CD1c-positive myeloid dendritic cell (primary cell): ENCODE results near the gene PFN3.
"Not testable (repeated sequence)": the region's sequence is repeated elsewhere in the genome, so short reads cannot be mapped to it uniquely, and the experiment has no call there.

Experiments used
- DNase-seq: peaks from one replicate; pipeline ENCODE4 v3.0.0-alpha.2; 2016; ENCODE audit errors: extremely low spot score

PFN3 gene

DNA sequence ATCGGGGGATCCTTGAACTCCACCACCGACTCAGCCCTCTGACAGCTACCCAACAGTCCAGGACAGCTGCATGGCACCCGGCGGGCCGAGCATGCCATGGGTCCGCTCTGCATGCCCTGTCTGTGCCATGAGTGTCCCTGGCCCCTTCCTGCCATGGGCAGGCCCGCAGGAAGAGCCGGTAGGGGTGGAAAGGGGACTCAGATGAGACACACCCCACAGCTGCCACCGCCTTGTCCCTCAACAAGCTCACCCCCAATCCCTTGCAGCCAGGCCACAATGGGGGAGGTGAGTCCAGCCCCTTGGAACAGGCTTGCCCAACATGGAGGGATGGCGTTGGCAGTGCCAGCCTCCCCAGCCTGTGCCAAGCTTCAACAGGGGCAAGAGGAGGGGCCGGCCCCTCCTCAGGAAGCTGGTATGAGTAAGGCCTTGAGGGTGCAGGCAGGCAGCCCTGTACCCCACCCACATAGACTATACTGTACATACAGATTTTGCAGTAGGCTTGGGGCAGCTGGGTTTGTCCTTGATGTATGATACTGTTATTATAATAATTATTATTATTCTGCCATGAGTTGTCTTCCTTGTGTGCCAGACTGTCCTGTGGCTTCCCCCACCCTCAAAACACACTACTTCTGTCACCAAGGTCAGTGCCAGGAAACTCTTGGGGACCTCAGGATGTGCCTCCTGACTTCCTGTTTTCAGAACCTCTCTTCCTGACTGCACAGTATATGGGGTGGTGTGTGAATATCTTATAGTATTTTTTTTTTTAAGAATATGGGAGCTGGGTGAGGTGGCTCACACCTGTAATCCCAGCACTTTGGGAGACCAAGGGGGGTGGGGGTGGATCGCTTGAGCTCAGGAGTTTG is 28.2 kb downstream of the PFN3 start:
- DNase-seq: no peak

DNA sequence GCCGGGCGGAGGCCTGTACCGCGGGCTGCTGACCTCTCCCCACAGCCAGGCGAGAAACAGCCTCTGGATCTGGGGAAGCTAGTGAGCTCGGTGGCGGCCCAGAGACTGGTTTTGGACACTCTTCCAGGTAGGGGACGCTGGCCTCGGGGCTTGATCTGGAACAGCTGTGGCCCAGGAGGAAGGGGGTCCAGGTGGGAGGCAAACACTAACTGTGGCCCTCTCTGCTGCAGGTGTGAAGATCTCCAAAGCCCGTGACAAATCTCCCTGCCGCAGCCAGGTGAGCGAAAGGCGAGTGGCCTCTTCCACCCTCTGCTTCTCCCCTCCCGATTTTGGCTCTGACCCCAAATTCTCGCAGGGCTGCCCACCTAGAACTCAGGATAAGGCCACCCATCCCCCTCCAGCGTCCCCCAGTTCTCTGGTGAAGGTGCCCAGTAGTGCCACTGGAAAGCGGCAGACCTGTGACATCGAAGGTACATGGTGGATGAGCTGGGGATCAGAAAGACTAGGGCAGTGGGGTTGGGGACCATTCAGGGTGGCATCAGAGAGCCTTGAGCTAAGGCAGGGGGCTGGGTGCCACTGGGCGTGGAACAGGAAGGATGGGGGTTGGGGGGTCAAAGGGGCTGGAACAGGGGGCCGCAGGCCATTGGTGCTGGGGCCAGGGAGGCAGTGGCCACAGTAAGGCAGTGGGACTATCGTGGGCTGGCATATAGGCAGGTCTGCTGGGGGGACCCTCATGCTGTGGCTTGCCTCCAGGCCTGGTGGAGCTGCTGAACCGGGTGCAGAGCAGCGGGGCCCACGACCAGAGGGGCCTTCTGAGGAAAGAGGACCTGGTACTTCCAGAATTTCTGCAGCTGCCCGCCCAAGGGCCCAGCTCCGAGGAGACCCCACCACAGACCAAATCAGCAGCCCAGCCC is 29.1 kb downstream of the PFN3 start:
- DNase-seq: no peak

DNA sequence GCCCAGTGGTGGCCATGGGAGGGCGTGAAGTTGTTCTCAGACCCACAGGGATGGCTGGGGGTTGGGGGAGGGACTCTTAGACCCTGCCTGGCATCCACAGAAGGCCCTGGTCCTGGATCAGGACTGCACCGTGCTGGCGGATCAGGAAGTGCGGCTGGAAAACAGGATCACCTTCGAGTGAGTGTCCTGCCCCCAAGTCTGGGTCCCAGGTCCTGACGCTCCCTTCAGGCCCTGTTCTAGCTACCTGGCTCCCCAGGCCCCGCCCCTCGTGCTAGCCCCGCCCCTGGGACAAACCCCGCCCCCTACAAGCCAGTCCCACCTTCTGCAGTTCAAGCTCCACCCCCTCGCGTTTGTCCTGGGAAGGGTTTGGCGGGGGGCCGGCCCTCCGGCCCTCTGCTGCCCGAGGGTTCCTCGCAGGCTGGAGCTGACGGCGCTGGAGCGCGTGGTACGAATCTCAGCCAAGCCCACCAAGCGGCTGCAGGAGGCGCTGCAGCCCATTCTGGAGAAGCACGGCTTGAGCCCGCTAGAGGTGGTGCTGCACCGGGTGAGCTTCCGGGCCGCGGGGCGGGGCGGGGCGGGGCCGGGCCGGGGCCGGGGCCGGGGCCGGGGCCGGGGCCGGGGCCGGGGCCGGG is 29.9 kb downstream of the PFN3 start:
- peak; percentile 59 for DNase-seq

DNA sequence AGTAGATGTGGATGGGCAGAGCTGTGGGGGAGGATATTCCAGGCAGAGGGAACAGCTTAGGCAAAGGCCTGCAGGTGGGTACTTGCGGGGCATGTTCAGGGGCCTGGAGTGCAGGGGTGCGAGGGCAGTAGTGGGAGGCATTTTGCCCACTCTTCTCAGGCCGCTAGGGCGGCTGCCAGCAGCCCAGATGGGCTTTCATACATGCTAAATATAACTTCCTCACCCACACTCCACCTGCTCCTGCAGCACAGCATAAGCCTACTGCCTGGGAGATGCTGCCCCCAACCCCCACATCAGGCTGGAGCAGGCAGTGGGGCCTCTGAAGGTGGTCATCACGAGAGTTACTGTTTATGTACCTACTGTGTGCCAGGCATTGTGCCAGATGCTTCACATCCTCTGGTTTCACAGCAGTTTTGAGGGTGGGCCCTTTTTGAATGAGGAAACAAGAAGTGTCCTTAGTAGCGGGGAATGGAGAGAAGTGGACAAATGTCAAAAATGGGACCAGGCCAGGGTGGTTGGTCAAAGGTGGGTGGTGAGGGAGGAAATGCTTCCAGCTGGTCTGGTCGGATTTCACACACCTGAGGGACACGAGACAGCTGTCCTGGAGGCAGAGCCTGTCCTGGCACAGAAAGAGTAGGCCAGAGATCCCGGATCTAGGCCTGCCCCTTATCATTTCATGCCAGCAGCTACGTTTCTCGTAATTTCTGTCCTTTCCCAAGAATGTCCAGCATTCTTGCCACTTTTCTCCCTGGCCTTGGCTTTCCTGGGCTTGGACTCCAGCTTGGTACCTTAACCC is 30.6 kb downstream of the PFN3 start:
- DNase-seq: no peak

DNA sequence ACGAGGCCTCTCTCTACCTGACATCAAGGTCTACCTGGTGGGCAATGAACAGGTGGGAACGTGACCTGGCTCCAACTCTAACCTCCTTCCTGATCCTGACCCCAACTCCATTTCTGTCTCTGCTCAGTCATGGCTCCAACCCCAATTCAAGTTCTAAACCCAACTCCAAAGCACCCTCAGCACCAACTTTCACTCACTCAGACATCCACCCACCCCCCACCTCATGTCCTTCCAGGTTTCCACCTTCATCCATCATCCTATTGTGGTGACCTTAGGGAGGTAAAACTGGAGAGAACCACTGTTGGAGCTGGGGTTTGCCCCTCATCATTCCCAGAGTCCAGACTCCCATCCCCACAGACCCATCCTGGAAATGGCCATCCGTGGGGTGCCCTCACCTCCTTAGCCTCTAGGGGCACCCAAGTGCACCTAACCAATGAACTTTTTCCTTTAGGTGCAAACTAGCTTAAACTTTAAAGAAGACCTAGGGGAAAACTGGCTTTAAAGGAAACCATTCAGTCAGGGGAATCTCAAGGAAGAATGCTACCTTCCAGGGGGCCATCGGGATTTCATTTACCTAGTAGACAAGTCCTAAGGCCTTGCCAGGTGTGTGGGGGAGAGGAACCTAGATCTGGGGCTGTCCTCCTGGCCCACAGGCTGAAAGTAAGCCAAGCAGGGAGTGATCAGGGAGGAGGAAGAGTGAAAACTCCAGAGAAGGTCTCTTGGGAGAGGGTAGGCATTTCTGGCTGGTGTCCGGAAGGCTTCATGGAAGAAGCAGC is 31.4 kb downstream of the PFN3 start:
- DNase-seq: peak; percentile 33

DNA sequence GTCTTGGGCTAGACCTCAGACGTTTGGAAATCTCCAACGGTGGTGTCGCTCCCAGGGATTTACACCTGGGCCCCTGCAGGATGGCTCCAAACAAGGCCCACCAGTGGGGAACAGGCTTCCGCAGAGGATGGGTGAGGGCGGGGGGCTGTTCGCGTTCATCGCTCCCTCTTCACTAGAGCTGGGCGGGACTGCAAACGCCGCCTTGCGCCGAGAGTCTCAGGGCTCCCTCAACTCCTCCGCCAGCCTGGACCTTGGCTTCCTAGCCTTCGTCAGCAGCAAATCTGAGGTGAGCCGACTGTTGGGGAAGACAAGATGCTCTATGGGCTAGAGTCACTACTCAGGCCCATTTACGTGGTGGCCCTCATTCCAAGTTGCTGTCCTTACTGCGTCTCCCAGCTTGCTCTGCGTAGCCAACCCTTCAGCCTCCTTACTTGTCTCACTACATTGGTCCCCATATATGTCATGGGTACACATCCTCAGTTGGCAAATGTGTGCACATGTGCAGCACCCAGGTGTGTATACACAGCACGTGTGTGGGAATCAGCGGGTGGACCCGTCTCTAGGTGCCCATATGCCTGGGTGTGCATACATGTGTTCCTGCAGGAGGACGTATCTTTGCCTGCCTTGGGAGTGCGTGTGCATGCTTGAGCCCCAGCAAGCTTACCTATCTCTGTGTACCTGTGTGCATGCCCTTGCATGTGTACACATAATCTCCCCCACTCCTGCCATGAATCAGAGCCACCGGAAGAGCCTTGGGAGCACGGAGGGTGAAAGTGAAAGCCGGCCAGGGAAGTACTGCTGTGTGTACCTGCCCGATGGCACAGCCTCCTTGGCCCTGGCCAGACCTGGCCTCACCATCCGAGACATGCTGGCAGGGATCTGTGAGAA is 32.2 kb downstream of the PFN3 start:
- no peak for DNase-seq

DNA sequence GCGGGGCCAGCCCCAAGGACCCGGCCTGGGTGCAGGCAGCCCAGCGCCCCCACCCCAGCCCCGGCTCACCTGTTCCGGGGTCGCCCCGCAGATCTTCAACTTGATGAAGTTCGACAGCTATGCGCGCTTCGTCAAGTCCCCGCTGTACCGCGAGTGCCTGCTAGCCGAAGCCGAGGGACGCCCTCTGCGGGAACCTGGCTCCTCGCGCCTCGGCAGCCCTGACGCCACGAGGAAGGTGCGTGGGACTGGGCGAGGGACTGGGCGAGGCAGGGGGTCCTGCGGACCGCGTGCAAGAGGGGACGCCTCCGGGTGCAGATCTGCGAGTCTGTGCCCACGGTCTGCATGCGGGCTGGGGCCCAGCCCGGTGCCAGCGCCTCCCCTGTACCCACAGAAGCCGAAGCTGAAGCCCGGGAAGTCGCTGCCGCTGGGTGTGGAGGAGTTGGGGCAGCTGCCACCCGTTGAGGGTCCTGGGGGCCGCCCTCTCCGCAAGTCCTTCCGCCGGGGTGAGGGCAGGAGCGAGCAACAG is 33.1 kb downstream of the PFN3 start:
- DNase-seq: no peak

DNA sequence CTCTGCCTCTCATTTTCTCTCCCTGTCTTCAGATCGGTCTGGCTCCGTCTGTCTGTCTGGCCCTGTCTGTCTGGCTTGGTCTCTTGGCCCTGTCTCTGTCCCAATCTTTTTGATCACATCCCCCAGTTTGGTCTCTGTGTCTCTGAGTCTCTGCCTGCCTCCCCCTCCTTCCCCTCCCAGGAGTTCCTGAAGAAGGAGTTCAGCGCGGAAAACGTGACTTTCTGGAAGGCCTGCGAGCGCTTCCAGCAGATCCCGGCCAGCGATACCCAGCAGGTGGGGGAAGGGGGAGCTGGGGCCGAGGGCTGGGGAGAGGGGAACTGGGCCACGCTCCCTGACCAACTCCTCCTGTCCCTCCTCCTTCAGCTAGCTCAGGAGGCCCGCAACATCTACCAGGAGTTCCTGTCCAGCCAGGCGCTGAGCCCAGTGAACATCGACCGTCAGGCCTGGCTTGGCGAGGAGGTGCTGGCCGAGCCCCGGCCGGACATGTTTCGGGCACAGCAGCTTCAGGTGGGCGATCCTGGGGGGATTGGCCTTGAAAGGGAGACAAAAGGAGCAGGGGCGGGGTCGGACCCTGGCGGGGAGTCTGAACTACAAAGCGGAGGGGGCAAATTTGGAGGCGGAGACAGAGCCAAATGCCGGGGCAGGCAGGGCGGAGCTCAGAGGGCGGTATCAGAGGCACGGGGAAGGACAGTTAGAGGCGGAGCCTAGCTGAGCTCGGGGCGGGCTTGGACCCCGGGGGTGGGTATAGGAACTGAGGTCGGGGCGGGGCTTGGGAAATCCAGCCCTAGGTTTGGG is 33.7 kb downstream of the PFN3 start:
- no peak for DNase-seq

DNA sequence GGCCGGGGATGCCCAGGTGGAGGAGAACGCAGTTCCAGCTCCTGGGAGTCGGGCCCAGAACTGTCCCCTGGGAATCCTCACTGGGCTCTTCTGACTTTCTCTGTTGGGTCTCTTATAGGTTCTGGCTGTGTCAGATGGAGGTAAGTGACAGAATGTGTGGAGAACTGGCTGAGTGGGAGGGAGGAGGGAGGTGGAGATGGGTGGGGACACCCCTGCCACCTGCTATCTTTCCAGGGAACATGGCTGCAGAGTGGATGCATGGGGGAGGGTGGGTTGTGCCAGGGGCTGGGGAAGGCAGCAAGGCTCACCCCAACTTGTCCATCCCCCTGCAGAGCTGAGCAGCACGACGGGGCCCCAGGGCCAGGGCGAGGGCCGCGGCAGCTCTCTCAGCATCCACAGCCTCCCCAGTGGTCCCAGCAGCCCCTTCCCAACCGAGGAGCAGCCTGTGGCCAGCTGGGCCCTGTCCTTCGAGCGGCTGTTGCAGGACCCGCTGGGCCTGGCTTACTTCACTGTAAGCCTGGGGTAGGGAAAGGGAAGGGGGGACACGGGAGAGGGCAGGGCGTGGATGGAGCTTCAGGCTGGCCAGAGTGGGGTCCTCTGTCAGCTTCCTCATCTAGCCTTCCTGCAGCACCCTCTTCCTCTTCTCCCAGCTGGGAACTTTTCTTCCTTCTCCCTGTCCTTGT is 34.5 kb downstream of the PFN3 start:
- no peak for DNase-seq

DNA sequence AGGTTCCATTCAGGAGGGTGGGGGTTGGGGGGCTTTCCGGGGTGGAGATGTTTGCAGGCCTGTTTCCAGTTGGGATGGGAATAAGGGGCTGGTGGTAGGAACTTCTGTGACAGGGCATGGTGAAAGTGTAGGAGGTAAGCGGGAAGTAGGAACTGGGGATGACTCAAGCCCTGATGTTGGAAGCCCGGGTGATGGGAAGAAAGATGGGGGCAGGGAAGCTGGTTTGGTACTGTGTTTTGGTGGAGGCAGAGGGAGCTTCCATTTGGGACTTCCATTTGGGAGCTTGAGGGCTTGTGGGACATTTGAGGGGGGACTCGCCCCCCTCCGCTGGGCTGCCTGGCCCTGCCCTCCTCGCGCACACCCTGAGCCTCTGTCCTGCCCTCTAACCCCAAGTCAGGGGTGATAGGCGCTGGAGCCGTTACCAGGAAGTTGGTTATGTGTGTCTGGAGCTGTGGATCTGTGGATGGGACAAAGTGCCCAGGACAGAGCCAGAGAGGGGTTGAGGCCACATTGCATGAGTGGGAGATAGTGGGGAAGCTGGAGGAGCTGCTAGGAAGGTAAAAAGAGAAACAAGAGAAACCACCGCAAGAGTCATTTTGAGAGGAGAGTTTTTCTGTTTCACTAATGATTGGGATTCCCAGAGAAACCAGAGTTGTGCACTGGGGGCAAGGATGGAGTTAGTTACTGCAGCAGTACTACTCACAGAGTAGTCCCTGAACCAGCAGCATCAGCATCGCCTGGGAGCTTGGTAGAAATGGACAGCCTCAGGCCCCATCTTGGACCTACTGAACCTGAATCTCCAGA is 36.1 kb downstream of the PFN3 start:
- DNase-seq: peak; percentile 68

DNA sequence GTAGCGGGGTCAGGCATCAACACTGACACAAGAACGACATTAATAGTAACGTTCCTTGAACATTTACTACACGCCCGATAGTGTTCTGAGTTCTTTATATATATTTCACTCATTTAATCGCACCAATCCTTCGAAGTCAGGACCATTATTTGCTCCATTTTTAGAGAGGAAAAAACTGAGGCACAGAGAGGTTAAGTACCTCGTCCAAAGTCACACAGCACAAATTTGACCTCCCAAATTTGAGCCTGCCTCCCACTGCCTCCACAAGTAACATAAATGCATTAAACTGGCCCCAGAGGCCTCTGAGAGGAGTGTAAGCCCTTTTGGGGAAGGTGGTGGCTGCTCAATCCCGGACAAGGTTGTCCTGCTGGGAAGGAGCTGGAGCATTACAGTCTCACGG is 36.9 kb downstream of the PFN3 start:
- DNase-seq: no peak

DNA sequence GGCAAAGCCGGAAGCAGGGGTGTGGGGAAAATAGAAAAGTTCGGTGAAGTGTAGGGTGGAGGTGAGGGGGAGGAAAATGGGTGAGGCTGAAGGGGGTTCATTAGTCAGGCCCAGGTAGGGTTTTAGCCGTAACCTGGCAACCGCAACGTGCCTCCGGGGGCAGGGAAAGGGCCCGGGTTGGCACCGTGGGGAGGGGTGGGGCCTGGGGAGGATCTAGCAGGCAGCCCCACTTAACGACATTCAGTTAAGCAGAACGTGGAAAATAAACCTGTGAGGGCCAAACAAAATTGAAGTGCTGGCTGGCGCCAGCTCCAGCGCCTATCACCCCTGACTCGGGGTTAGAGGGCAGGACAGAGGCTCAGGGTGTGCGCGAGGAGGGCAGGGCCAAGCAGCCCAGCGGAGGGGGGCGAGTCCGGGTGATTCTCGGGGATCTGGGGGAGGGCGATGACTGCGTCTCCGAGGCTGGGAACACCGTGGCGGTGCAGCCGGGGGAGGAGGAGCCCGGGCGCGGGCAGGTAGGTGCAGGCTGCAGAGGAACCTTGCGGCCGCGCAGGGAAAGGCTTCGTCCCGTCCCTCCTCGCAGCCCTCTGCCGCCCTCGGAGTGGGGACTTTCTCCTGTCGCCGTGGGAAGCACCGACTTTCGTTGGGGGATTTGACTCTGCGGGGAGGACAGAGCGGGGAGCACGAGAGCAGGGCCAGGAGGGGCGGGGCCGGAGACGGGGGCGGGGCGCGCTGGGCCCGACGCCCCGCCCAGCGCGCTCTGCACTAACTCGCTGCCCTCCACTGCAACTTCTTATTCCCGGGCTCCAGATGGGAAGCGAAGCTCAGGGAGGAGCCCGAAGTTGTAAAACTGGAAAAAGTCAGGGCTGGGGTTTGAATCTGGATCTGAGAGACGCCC is 37.6 kb downstream of the PFN3 start:
- peak; percentile 62 for DNase-seq

DNA sequence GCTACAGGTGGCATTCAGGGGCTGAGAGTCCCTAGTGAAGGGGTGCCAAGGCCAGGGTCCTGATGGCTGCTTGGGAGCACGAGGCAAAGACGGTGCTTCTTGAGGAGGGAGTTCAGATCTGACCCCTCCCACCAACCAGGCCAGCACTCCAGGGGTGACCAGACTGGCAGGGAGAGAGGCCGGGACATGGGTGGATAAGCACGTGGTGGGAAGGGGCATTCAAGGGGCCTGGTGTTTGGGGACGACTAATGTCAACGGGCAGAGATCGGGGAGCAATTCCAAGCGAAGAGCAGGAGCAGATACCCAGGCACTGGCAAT is 38.2 kb downstream of the PFN3 start:
- DNase-seq: no peak

DNA sequence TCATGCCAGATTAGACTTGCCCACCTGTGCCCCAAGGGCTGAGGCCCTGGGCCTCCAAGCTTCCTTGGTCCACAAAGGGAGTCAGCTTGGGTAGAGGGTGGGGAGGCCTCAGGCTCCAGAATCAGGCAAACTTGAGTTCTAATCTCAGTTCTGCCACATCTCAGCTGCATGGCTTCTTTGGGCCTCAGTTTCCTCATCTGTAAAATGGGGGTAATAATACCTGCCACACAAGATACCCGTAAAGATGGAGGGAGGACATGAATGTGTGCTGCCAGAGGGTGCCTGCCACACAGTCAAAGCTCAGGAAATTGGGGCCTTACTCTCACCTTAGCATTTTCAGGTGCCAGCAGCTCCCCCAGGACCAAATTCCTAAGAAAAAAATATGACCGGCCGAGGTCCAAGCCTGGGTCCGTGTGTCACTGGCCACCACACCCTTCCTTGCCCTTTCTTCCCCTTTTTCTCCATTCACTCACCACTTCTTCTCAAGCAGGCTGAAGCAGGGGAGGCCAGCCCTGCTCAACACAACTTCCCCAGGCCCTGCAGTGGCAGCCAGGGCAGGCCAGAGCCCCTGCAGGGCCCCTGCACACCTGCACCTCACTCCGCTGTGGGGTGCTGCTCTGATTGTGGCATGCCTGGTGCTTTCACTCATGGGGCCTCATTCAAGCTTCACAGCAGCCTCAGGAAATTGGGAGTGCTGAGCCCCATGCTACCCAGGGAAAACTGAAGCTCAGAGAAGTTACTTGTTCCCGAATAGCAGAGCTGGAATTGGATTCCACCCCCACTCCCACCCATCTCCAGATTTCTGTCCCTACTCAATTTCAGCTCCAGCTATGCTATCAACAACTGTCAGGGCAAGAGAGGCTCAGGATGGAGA is 38.8 kb downstream of the PFN3 start:
- DNase-seq: peak; percentile 53

DNA sequence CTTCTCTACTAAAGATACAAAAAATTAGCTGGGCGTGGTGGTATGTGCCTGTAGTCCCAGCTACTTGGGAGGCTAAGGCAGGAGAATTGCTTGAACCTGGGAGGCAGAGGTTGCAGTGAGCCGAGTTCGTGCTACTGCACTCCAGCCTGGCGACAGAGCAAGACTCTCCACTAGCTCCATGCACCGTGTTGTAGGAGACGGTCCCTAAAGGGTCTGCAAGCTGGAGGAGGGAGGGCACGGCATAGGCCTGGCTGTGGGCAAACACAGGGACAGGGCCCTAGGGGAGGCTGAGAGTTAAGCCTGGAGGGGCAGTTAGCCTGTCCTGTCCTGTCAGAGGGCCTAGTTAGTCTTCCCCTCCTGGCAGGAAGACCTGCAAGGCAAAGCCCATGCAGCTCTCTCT is 39.7 kb downstream of the PFN3 start:
- DNase-seq: not testable (repeated sequence)
